Sigmoid colon (tissue), 7 donors: ENCODE results near the gene UTP3. TPM values are rescaled to one million over a fixed set of nuclear protein-coding genes. Genes with fewer than 3 reads are reported as not detected.
"Not testable (repeated sequence)": the region's sequence is repeated elsewhere in the genome, so short reads cannot be mapped to it uniquely, and the experiment has no call there.

Source experiments
- DNase-seq: peaks from one replicate; pipeline ENCODE4 v3.0.0-alpha.2; 2019
- H3K27ac ChIP-seq, 4 donors: fragments of 200-600 bp; sonication (generic); one replicate each; pipeline ENCODE4 v1.5.1; 2016 to 2019; ENCODE audit warnings: mild to moderate bottlenecking in 1 of 4
- H3K27me3 ChIP-seq, 3 donors: fragments of 200-600 bp; sonication (generic); one replicate each; pipeline ENCODE4 v1.5.1; 2019; ENCODE audit warnings: mild to moderate bottlenecking in 1 of 3
- H3K36me3 ChIP-seq, 4 donors: fragments of 200-600 bp; sonication (generic); one replicate each; pipeline ENCODE4 v1.5.1; 2016 to 2019
- H3K4me1 ChIP-seq, 4 donors: fragments of 200-600 bp; sonication (generic); one replicate each; pipeline ENCODE4 v1.5.1; 2017 to 2019
- H3K4me3 ChIP-seq, 4 donors: fragments of 200-600 bp; sonication (generic); one replicate each; pipeline ENCODE4 v1.5.1; 2017 to 2019; ENCODE audit warnings: mild to moderate bottlenecking in 2 of 4, moderate library complexity in 1 of 4
- H3K9me3 ChIP-seq, 4 donors: fragments of 200-600 bp in 3 of 4; sonication (generic) in 3 of 4; one replicate each; pipeline versions ENCODE4 v1.5.1 to v1.6.1; 2013 to 2019
- EP300 ChIP-seq, 4 donors: sonication (generic); formaldehyde crosslinking; IDR thresholded peaks; one replicate each; pipeline ENCODE4 v1.6.1; 2017; ENCODE audit warnings: antibody characterized with exemption in 4 of 4
- POLR2A ChIP-seq, 2 donors: fragments of 450-650 bp; IDR thresholded peaks; one replicate each; pipeline ENCODE4 v1.6.1; 2016; ENCODE audit warnings: antibody characterized with exemption in 2 of 2, mild to moderate bottlenecking in 2 of 2, moderate library complexity in 2 of 2
- POLR2AphosphoS5 ChIP-seq, 4 donors: sonication (generic); formaldehyde crosslinking; IDR thresholded peaks; one replicate each; pipeline ENCODE4 v1.6.1; 2017; ENCODE audit warnings: antibody characterized with exemption in 4 of 4
- WGBS, 2 donors: extraction: QIAGEN DNeasy Blood & Tissue Kit; methylation state at CpG; one replicate each; pipeline ENCODE4 v1.1.7; 2013; 5-methylcytosine and 5-hydroxymethylcytosine counted together
- intact Hi-C: fragments of 100-400 bp; cut with DNase I; formaldehyde crosslinking; loops from one replicate; pipeline ENCODE4 v1.15.1; 2023
- polyA plus RNA-seq, 3 donors: library from polyadenylated mRNA; stranded (reverse); fragments of 200-250 nt; gene quantifications; one replicate each; pipeline ENCODE4 v1.2.3, GENCODE V29; 2013
- total RNA-seq, 4 donors: library from RNA; depleted of rRNA; stranded (reverse); fragments of >200 nt; gene quantifications; one replicate each; pipeline ENCODE4 v1.1.0, GENCODE V29; 2016
- TF ChIP-seq, protein P1 (sequence below), 4 experiments: fragments of 450-650 bp in 3 of 4; fragments of 200-600 bp in 1 of 4; IDR thresholded peaks; one replicate each; pipeline ENCODE4 v1.5.1; 2016 to 2019; ENCODE audit warnings: antibody characterized with exemption in 4 of 4, mild to moderate bottlenecking in 3 of 4, moderate library complexity in 2 of 4
- donor health status: healthy with polysubstance abuse.
- donor health status: Bipolar disorder and iron deficiency.
- donor health status: healthy.

UTP3 gene
- total RNA-seq (10 to 100 TPM; 15.3 to 19.7 (median 15.6) TPM), polyA plus RNA-seq (10 to 100 TPM; 13.4 to 31.8 (median 15.0) TPM)

- DNase-seq: peak; percentile 98
- peaks cover 0 to 17% (median 0%) of the 10 kb centered on the region in 4 donors for H3K36me3 ChIP-seq
- H3K4me3 ChIP-seq: peak within 1 kb of the TSS; percentile 66 to 94 (median 79)
- peaks cover 0 to 35% (median 32%) of the 10 kb centered on the region in 4 donors for H3K4me1 ChIP-seq
- 0% methylated on average over 70 of the region's 70 CpGs for WGBS, 2 donors
- intact Hi-C loops: loop anchor here (1.0 to 5.0 kb wide), 4 partner anchors 17 to 214 kb away; partner anchors contain the start of genes GRSF1 and MOB1B
- no peaks in the 10 kb centered on the region for H3K9me3 ChIP-seq
- peak within 1 kb of the TSS; percentile 93 to 95 (median 94) for H3K27ac ChIP-seq
- TF ChIP-seq, protein P1, sequence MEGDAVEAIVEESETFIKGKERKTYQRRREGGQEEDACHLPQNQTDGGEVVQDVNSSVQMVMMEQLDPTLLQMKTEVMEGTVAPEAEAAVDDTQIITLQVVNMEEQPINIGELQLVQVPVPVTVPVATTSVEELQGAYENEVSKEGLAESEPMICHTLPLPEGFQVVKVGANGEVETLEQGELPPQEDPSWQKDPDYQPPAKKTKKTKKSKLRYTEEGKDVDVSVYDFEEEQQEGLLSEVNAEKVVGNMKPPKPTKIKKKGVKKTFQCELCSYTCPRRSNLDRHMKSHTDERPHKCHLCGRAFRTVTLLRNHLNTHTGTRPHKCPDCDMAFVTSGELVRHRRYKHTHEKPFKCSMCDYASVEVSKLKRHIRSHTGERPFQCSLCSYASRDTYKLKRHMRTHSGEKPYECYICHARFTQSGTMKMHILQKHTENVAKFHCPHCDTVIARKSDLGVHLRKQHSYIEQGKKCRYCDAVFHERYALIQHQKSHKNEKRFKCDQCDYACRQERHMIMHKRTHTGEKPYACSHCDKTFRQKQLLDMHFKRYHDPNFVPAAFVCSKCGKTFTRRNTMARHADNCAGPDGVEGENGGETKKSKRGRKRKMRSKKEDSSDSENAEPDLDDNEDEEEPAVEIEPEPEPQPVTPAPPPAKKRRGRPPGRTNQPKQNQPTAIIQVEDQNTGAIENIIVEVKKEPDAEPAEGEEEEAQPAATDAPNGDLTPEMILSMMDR (IDR thresholded peaks at IDR 0.05): peak; percentile 78 to 95 (median 92)
- peak; percentile 54 to 90 (median 78) for TF ChIP-seq POLR2AphosphoS5 (IDR thresholded peaks at IDR 0.05)
- peak; percentile 44 to 58 for TF ChIP-seq POLR2A (IDR thresholded peaks at IDR 0.05)
- peak in 2 of 4 donors; percentile 25 to 50 for TF ChIP-seq EP300 (IDR thresholded peaks at IDR 0.05)
- no peaks in the 10 kb centered on the region for H3K27me3 ChIP-seq
These were observed at the start of gene UTP3 for GRCh38 chr4:70687821-70688794. TSS of gene UTP3 (plus strand) at chr4:70688532. CDS start at chr4:70688678, 146 bp downstream.

DNA sequence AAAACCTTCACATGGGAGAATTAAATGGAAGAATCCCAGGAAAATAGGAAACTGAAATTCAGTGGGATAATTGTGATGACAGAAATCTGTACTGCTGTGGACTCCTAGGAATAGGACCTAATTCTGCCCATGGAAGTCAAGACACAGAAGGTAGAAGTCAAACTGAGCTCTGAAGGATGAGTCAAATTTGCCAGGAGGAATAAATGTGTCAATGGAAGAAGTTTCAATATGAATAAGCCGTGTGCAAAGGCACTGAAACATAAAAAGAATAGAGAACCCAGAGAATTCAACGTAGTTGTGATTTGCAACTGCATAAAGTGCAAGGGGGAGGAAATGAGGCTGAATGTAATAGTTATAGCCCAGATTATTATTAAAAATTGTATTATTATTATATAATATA, 48.1 kb upstream of the UTP3 start:
- TF ChIP-seq POLR2A (IDR thresholded peaks at IDR 0.05) (no peak), POLR2AphosphoS5 (IDR thresholded peaks at IDR 0.05) (no peak), EP300 (IDR thresholded peaks at IDR 0.05) (no peak)
- TF ChIP-seq, protein P1 (IDR thresholded peaks at IDR 0.05): no peak
- DNase-seq: no peak
- Histone ChIP-seq H3K36me3 (no peaks in the 10 kb centered on the region), H3K9me3 (no peaks in the 10 kb centered on the region), H3K4me1 (peaks cover 0 to 14% (median 10%) of the 10 kb centered on the region in 4 donors), H3K4me3 (no peak overlapping the region), H3K27me3 (no peaks in the 10 kb centered on the region), H3K27ac (no peak overlapping the region)
- 82 to 84% methylated on average over 2 of the region's 2 CpGs for WGBS, 2 donors
- intact Hi-C loops: no loop called here

DNA sequence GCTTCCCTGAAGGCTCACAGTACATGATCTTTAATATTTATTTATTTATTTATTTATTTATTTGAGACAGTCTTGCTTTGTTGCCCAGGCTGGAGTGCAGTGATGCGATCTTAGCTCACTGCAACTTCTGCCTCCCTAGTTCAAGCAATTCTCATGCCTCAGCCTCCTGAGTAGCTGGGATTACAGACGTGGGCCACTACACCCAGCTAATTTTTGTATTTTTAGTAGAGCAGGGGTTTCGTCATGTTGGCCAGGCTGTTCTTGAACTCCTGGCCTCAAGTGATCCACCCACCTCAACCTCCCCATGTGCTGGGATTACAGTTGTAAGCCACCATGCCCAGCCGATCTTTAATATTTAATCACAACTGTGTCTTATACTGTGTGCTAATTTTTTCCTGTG, 37.6 kb upstream of the UTP3 start:
- DNase-seq, H3K36me3 ChIP-seq, H3K4me3 ChIP-seq, H3K4me1 ChIP-seq, H3K27ac ChIP-seq, H3K27me3 ChIP-seq, H3K9me3 ChIP-seq: not testable (repeated sequence)
- WGBS, 2 donors: 85 to 92% methylated on average over 4 of the region's 4 CpGs
- intact Hi-C loops: loop anchor here (5.0 to 10.0 kb wide), 3 partner anchors 37 to 1064 kb away; partner anchors contain the start of gene UTP3

GRCh38 chr4:70651864-70652506, 36.3 kb upstream of the UTP3 start:
- peaks cover 0 to 4% (median 0%) of the 10 kb centered on the region in 4 donors for H3K4me1 ChIP-seq
- H3K27me3 ChIP-seq: no peaks in the 10 kb centered on the region
- H3K9me3 ChIP-seq: no peaks in the 10 kb centered on the region
- no peaks in the 10 kb centered on the region for H3K36me3 ChIP-seq
- DNase-seq: no peak
- intact Hi-C loops: loop anchor here (5.0 to 10.0 kb wide), 3 partner anchors 35 to 1063 kb away; partner anchors contain the start of gene UTP3
- H3K27ac ChIP-seq: no peak overlapping the region
- WGBS, 2 donors: 4 to 17% methylated on average over 4 of the region's 4 CpGs
- TF ChIP-seq POLR2AphosphoS5 (IDR thresholded peaks at IDR 0.05): no peak
- TF ChIP-seq, protein P1 (IDR thresholded peaks at IDR 0.05): peak in 3 of 4 experiments; percentile 37 to 53 (median 51)
- H3K4me3 ChIP-seq: no peak overlapping the region

- intact Hi-C loops: loop anchor here (5.0 to 10.0 kb wide), 3 partner anchors 33 to 1060 kb away; partner anchors contain the start of gene UTP3
These were observed 33.7 kb upstream of the UTP3 start for GRCh38 chr4:70654605-70655011.

More at GRCh38 chr4:70654605-70655011, 33.7 kb upstream of the UTP3 start:
- no peak for DNase-seq
- Histone ChIP-seq H3K9me3 (no peaks in the 10 kb centered on the region), H3K27me3 (no peaks in the 10 kb centered on the region), H3K4me1 (peaks cover 0 to 4% (median 0%) of the 10 kb centered on the region in 4 donors), H3K4me3 (no peak overlapping the region), H3K27ac (no peak overlapping the region), H3K36me3 (no peaks in the 10 kb centered on the region)
- 38 to 85% methylated on average over 5 of the region's 5 CpGs for WGBS, 2 donors
- TF ChIP-seq POLR2AphosphoS5 (IDR thresholded peaks at IDR 0.05) (no peak), EP300 (IDR thresholded peaks at IDR 0.05) (no peak), POLR2A (IDR thresholded peaks at IDR 0.05) (no peak)
- TF ChIP-seq, protein P1 (IDR thresholded peaks at IDR 0.05): no peak
